Measurements from ENCODE around the gene OR2M2. TPM values are rescaled to one million over a fixed set of nuclear protein-coding genes. Genes with fewer than 3 reads are reported as not detected.

The OR2M2 gene
- total RNA-seq, 1 donor from 2014 or later: not detected

DNA sequence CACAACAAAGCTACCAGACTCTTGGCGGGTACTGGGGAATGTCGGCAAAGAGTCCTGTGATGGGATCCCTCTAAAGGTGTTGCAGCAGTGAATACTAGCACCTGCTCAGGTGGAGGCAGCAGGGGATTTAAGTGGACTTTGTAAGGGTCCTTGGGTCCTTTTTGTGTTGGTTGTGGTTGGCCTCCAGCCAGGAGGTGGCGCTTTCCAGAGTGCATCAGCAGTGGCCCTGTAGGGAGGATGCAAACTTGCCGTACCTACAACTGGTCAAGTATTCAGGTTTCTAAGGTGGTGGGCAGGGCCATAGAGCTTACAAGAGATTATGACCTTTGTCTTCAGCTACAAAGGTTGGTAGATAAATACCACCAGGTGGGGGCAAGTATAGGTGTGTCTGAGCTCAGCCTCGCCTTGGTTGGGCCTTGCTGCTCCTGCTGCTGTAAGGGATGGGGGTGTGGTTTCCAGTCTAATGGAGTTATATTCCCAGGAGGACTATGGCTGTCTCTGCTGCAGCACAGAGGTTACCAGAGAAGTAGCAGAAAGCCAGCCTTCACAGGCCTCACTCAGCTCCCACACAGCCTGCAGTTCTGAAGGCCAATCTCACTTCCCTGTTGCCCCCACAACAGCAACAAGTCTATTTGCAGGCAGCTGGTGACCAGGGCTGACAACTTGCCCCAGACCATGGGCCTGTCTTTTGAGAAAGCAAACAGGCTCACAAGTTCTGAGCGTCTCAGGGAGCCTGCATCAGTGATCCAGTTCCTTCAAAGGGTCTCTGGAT lies 22.4 kb upstream of the OR2M2 start:
- Histone ChIP-seq H3K9ac (ENCODE audit: low read length) (no peak overlapping the region), H3K4me1 (ENCODE audit: insufficient read depth, low read length) (no peaks in the 10 kb centered on the region), H3K36me3 (ENCODE audit: insufficient read depth, low read length) (no peaks in the 10 kb centered on the region), H3K27me3 (ENCODE audit: insufficient read depth, low read length) (no peaks in the 10 kb centered on the region), H3K9me3 (ENCODE audit: insufficient read depth, low read depth, low read length) (peaks cover 6% of the 10 kb centered on the region), H3K27ac (ENCODE audit: low read depth, low read length) (no peak overlapping the region), H4K20me1 (ENCODE audit: insufficient read depth, low read length) (no peaks in the 10 kb centered on the region), H2AFZ (ENCODE audit: low read depth, low read length) (no peak overlapping the region), H3K4me3 (ENCODE audit: insufficient read depth, low read depth, low read length) (no peak overlapping the region), H3K4me2 (ENCODE audit: low read length) (no peak overlapping the region), H3K79me2 (ENCODE audit: insufficient read depth, low read length) (no peaks in the 10 kb centered on the region)
- H3K27ac Mint-ChIP-seq (ENCODE audit: unreplicated experiment): no peak overlapping the region
- no peak for FAIRE-seq
- H3K9me3 Mint-ChIP-seq (ENCODE audit: unreplicated experiment): peaks cover 5% of the 10 kb centered on the region
- no peaks in the 10 kb centered on the region for H3K4me1 Mint-ChIP-seq (ENCODE audit: low read depth, unreplicated experiment)
- no peak overlapping the region for H3K4me3 Mint-ChIP-seq (ENCODE audit: unreplicated experiment)
- no peak for DNase-seq (ENCODE audit: low read depth)
- H3K36me3 Mint-ChIP-seq (ENCODE audit: low read depth, unreplicated experiment): no peaks in the 10 kb centered on the region
- TF ChIP-seq EZH2 (IDR thresholded peaks at IDR 0.05; ENCODE audit: insufficient read depth, low read length): no peak
- TF ChIP-seq, protein P1, sequence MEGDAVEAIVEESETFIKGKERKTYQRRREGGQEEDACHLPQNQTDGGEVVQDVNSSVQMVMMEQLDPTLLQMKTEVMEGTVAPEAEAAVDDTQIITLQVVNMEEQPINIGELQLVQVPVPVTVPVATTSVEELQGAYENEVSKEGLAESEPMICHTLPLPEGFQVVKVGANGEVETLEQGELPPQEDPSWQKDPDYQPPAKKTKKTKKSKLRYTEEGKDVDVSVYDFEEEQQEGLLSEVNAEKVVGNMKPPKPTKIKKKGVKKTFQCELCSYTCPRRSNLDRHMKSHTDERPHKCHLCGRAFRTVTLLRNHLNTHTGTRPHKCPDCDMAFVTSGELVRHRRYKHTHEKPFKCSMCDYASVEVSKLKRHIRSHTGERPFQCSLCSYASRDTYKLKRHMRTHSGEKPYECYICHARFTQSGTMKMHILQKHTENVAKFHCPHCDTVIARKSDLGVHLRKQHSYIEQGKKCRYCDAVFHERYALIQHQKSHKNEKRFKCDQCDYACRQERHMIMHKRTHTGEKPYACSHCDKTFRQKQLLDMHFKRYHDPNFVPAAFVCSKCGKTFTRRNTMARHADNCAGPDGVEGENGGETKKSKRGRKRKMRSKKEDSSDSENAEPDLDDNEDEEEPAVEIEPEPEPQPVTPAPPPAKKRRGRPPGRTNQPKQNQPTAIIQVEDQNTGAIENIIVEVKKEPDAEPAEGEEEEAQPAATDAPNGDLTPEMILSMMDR (IDR thresholded peaks at IDR 0.05; ENCODE audit: insufficient read depth, low read depth, low read length): no peak
- H3K27me3 Mint-ChIP-seq (ENCODE audit: low read depth, unreplicated experiment): no peaks in the 10 kb centered on the region

DNA sequence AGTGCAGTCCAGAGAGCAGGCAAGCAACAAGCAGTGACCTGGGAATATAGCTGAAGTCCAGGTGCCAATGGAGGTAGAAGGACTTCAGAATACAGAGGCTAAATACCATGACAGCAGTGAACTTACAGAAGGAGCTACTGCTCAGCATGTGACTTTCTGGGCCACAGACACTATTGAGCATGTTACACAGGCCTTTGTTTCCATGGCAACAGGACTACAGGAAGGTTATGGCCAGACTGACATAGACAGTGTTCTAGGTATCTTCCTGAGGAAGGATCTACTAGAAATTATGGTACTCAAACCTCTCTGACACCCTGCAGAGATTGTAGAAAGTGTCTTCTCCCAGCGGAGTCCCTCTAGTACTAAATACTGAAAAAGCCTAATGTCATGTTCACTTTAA lies 18.7 kb upstream of the OR2M2 start:
- H3K4me1 Mint-ChIP-seq (ENCODE audit: low read depth, unreplicated experiment): no peaks in the 10 kb centered on the region
- H3K36me3 Mint-ChIP-seq (ENCODE audit: low read depth, unreplicated experiment): no peaks in the 10 kb centered on the region
- Histone ChIP-seq H3K27me3 (ENCODE audit: insufficient read depth, low read length) (no peaks in the 10 kb centered on the region), H3K4me2 (ENCODE audit: low read length) (no peak overlapping the region), H4K20me1 (ENCODE audit: insufficient read depth, low read length) (no peaks in the 10 kb centered on the region), H3K4me3 (ENCODE audit: insufficient read depth, low read depth, low read length) (no peak overlapping the region), H3K79me2 (ENCODE audit: insufficient read depth, low read length) (no peaks in the 10 kb centered on the region), H3K9me3 (ENCODE audit: insufficient read depth, low read depth, low read length) (peaks cover 4% of the 10 kb centered on the region), H3K9ac (ENCODE audit: low read length) (no peak overlapping the region), H3K4me1 (ENCODE audit: insufficient read depth, low read length) (no peaks in the 10 kb centered on the region), H3K36me3 (ENCODE audit: insufficient read depth, low read length) (no peaks in the 10 kb centered on the region), H2AFZ (ENCODE audit: low read depth, low read length) (no peak overlapping the region), H3K27ac (ENCODE audit: low read depth, low read length) (no peak overlapping the region)
- H3K27ac Mint-ChIP-seq (ENCODE audit: unreplicated experiment): no peak overlapping the region
- H3K4me3 Mint-ChIP-seq (ENCODE audit: unreplicated experiment): no peak overlapping the region
- TF ChIP-seq, protein P1 (IDR thresholded peaks at IDR 0.05; ENCODE audit: insufficient read depth, low read depth, low read length): no peak
- no peak for TF ChIP-seq EZH2 (IDR thresholded peaks at IDR 0.05; ENCODE audit: insufficient read depth, low read length)
- no peaks in the 10 kb centered on the region for H3K27me3 Mint-ChIP-seq (ENCODE audit: low read depth, unreplicated experiment)
- H3K9me3 Mint-ChIP-seq (ENCODE audit: unreplicated experiment): peaks cover 5% of the 10 kb centered on the region
- FAIRE-seq: no peak
- no peak for DNase-seq (ENCODE audit: low read depth)

DNA sequence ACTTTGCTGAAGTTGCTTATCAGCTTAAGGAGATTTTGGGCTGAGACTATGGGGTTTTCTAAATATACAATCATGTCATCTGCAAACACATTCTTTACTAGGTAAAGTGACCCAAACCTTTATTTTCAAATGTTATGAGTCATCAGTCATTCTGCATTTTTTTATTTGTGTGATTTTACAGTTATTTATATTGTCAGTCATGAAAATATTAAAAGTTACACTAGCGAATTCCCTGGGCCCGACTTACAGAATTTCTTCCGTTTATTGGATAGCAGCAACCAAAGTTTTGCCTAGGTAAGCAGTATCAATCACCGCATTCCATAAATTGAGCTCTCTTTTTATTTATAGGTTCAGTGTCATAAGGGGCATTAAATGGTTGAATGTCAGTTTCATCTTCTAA lies 15.9 kb upstream of the OR2M2 start:
- Histone ChIP-seq H3K4me3 (ENCODE audit: insufficient read depth, low read depth, low read length) (no peak overlapping the region), H3K79me2 (ENCODE audit: insufficient read depth, low read length) (no peaks in the 10 kb centered on the region), H3K27me3 (ENCODE audit: insufficient read depth, low read length) (no peaks in the 10 kb centered on the region), H4K20me1 (ENCODE audit: insufficient read depth, low read length) (no peaks in the 10 kb centered on the region), H3K9ac (ENCODE audit: low read length) (no peak overlapping the region), H3K4me2 (ENCODE audit: low read length) (no peak overlapping the region), H2AFZ (ENCODE audit: low read depth, low read length) (no peak overlapping the region), H3K9me3 (ENCODE audit: insufficient read depth, low read depth, low read length) (no peaks in the 10 kb centered on the region), H3K4me1 (ENCODE audit: insufficient read depth, low read length) (no peaks in the 10 kb centered on the region), H3K36me3 (ENCODE audit: insufficient read depth, low read length) (no peaks in the 10 kb centered on the region), H3K27ac (ENCODE audit: low read depth, low read length) (no peak overlapping the region)
- Mint-ChIP-seq H3K36me3 (ENCODE audit: low read depth, unreplicated experiment) (no peaks in the 10 kb centered on the region), H3K4me1 (ENCODE audit: low read depth, unreplicated experiment) (no peaks in the 10 kb centered on the region), H3K27me3 (ENCODE audit: low read depth, unreplicated experiment) (no peaks in the 10 kb centered on the region), H3K27ac (ENCODE audit: unreplicated experiment) (no peak overlapping the region), H3K4me3 (ENCODE audit: unreplicated experiment) (no peak overlapping the region), H3K9me3 (ENCODE audit: unreplicated experiment) (no peaks in the 10 kb centered on the region)
- no peak for TF ChIP-seq EZH2 (IDR thresholded peaks at IDR 0.05; ENCODE audit: insufficient read depth, low read length)
- TF ChIP-seq, protein P1 (IDR thresholded peaks at IDR 0.05; ENCODE audit: insufficient read depth, low read depth, low read length): no peak
- no peak for DNase-seq (ENCODE audit: low read depth)
- no peak for FAIRE-seq
